Heart left ventricle (tissue), 16 donors: ENCODE results near the gene SH2D4B. TPM values are rescaled to one million over a fixed set of nuclear protein-coding genes. Genes with fewer than 3 reads are reported as not detected.

Experiments
- ATAC-seq, 4 donors: fragments of 200-7000 bp; cut with Tn5 transposase; one replicate each; pipeline ENCODE4 v1.9.1; 2020 to 2022; ENCODE audit warnings: moderate library complexity in 4 of 4, mild to moderate bottlenecking in 3 of 4, moderate number of reproducible peaks in 1 of 4
- DNase-seq, 5 donors: peaks; one replicate each; pipeline ENCODE4 v3.0.0-alpha.2; 2020
- H3K27ac ChIP-seq, 12 donors: fragments of 200-600 bp; sonication (generic) in 4 of 12; one replicate each; pipeline versions ENCODE4 v1.5.0 to v1.8.0; 2016 to 2022; ENCODE audit warnings: mild to moderate bottlenecking in 2 of 12
- H3K27me3 ChIP-seq, 9 donors: fragments of 200-600 bp; sonication (generic) in 2 of 9; one replicate each; pipeline versions ENCODE4 v1.5.1 to v1.8.0; 2016 to 2022; ENCODE audit warnings: mild to moderate bottlenecking in 3 of 9
- H3K36me3 ChIP-seq, 9 donors: fragments of 200-600 bp; sonication (generic) in 2 of 9; one replicate each; pipeline versions ENCODE4 v1.5.0 to v1.8.0; 2018 to 2022; ENCODE audit warnings: mild to moderate bottlenecking in 2 of 9
- H3K4me1 ChIP-seq, 12 donors: fragments of 200-600 bp; sonication (generic) in 4 of 12; one replicate each; pipeline versions ENCODE4 v1.5.0 to v1.8.0; 2016 to 2022; ENCODE audit warnings: mild to moderate bottlenecking in 3 of 12
- H3K4me3 ChIP-seq, 12 donors: fragments of 200-600 bp; sonication (generic) in 4 of 12; one replicate each; pipeline versions ENCODE4 v1.5.0 to v1.8.0; 2017 to 2022; ENCODE audit warnings: mild to moderate bottlenecking in 9 of 12, moderate library complexity in 4 of 12
- H3K9me3 ChIP-seq, 12 donors: fragments of 200-600 bp; sonication (generic) in 4 of 12; one replicate each; pipeline versions ENCODE4 v1.5.0 to v1.8.0; 2016 to 2022; ENCODE audit warnings: mild to moderate bottlenecking in 1 of 12
- CTCF ChIP-seq, 12 donors: fragments of 200-600 bp; sonication (generic) in 4 of 12; IDR thresholded peaks; one replicate each; pipeline versions ENCODE4 v1.5.0 to v1.8.0; 2018 to 2022; ENCODE audit warnings: antibody characterized with exemption in 12 of 12, mild to moderate bottlenecking in 5 of 12
- POLR2A ChIP-seq, 2 donors: fragments of 450-650 bp; IDR thresholded peaks; one replicate each; pipeline ENCODE4 v1.6.1; 2017; ENCODE audit warnings: antibody characterized with exemption in 2 of 2, mild to moderate bottlenecking in 2 of 2, moderate library complexity in 2 of 2
- WGBS, 4 donors: extraction: QIAGEN DNeasy Blood & Tissue Kit in 2 of 4; methylation state at CpG; one replicate each; pipeline versions ENCODE4 v1.1.5 to v1.1.7; 2013 to 2018; 5-methylcytosine and 5-hydroxymethylcytosine counted together
- intact Hi-C, 10 donors: fragments of 100-400 bp; cut with DNase I; formaldehyde crosslinking; loops; one replicate each; pipeline versions ENCODE4 v1.11.1 to v1.14.2; 2022
- long read RNA-seq, 3 donors: library from polyadenylated mRNA; unstranded; transcript quantifications; one replicate each; pipeline ENCODE4 v2.0.0, GENCODE V29; 2020 to 2021
- polyA plus RNA-seq, 2 donors: library from polyadenylated mRNA; stranded (reverse); fragments of 200-250 nt; gene quantifications; one replicate each; pipeline ENCODE4 v1.2.3, GENCODE V29; 2013
- total RNA-seq, 9 donors: library from RNA; depleted of rRNA in 2 of 9; stranded (reverse); fragments of >200 nt in 2 of 9; fragmentation: NEBNext Ultra II Directional in 3 of 9; extraction: Animal tissue kit (Norgen Biotek cat#: 25700) in 3 of 9; gene quantifications; one replicate each; pipeline versions ENCODE4 v1.1.0 to v1.2.4, GENCODE V29; 2016 to 2023
- donor health status: ischemic (EF 13 %, LVEDD 7.1; RV severe dilation, severe dysfunction).
- donor health status: healthy with polysubstance abuse.
- donor health status: DM: no; HTN: yes; CAD: no.
- donor health status: DM: no; HTN: no; CAD: no.
- donor health status: ischemic (EF 25% LVEDD 6.9; RV normal size, moderate dysfunction).
- donor health status: ischemic (EF 25% LVEDD 5.7; RV mildly dilated, moderate dysfunction).
- donor health status: healthy.
- donor health status: DM: yes; HTN: yes; CAD: no.
- donor health status: ischemic (EF 35%, LVEDD 5.7; RV mildly dilated, moderate dysfunction).
- donor health status: nonischemic (EF 11% LVEDD 7.7; RV severe dilation, severe dysfunction).
- donor health status: DM: yes; HTN: yes; CAD: no.
- donor health status: PGD.
- donor health status: ischemic (EF 29% LVEDD 5.4; RV normal size, mild dysfunction).
- donor health status: nonischemic (EF 23%, LVEDD 6.1; RV moderate dilation, normal function).

SH2D4B gene
- total RNA-seq = under 1 TPM in 1 of 9 donors, not detected in 8; 0.19 TPM
- polyA plus RNA-seq = not detected
- long read RNA-seq, donor 1 = 0 reads
- long read RNA-seq, donor 2 = 0 reads
- long read RNA-seq, donor 3 = 0 reads

GRCh38 chr10:80537736-80538480, at the start of gene SH2D4B:
Gene SH2D4B (plus strand): TSS chr10:80537902. CDS start chr10:80538332, 430 bp downstream.
- Histone ChIP-seq H3K9me3 (no peaks in the 10 kb centered on the region), H3K27me3 (no peaks in the 10 kb centered on the region), H3K27ac (peak within 1 kb of the TSS in 5 of 12 donors; percentile 54 to 87 (median 70)), H3K4me1 (peaks cover 0 to 36% (median 19%) of the 10 kb centered on the region in 12 donors), H3K4me3 (no peak within 1 kb of the TSS), H3K36me3 (no peaks in the 10 kb centered on the region)
- ATAC-seq = no peak
- WGBS, 4 donors = 89 to 96% (median 91%) methylated on average over 19 of the region's 19 CpGs
- no peak for TF ChIP-seq POLR2A (IDR thresholded peaks at IDR 0.05)
- no peak for TF ChIP-seq CTCF (IDR thresholded peaks at IDR 0.05)
- intact Hi-C loops = loop anchor here in 2 of 10 donors (5.0 kb wide), 1 partner anchor 44 kb away; no protein-coding TSS in a partner anchor
- no peak for DNase-seq

GRCh38 chr10:80488539-80489066, 49.1 kb upstream of the SH2D4B start:
- Histone ChIP-seq H3K4me3 (no peak overlapping the region), H3K27ac (peak overlapping the region in 2 of 12 donors; percentile 22 to 95), H3K4me1 (peaks cover 18 to 100% (median 66%) of the 10 kb centered on the region in 12 donors), H3K9me3 (no peaks in the 10 kb centered on the region), H3K36me3 (peaks cover 0 to 36% (median 26%) of the 10 kb centered on the region in 9 donors), H3K27me3 (no peaks in the 10 kb centered on the region)
- WGBS, 4 donors = 77 to 86% (median 83%) methylated on average over 6 of the region's 6 CpGs
- intact Hi-C loops = no loop called here
- no peak for DNase-seq
- TF ChIP-seq POLR2A (IDR thresholded peaks at IDR 0.05) = no peak
- TF ChIP-seq CTCF (IDR thresholded peaks at IDR 0.05) = no peak
- ATAC-seq = no peak

DNA sequence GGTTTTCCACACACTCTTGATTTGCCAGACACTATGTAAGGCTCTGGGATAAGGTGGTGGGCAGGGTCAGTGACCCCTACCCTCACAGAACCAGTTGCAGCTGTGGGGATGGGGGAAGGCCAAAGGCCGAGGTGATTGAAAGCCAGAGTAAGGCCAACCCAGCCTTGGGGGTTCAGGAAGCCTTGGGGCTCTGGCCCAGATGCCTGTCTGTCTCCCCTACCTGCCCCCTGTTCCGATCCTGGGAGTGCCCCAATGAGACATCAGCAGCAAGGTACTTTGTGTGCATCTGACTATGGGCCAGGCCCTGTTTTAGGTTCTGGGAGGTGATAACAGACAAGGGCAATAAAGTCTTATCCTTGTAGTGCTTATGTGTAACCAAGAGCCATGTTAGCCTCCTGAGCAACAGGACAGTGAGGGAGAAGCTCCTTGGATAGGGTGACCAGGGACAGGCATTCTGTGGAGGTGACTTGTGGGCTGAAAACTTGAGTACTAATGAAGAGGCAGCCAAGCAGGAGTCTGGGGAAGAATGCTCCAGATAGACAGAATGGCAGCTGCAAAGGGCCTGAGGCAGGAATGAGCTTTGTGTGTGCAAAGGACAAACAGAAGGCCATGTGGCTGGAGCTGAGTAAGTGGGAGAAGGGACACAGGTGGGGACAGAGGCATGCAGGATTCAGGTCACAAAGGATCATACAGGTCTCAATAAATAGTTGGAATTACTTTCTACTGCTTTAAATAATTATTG, 48.2 kb upstream of the SH2D4B start:
- Histone ChIP-seq H3K27ac (peak overlapping the region in 1 of 12 donors; percentile 95), H3K36me3 (peaks cover 0 to 36% (median 26%) of the 10 kb centered on the region in 9 donors), H3K27me3 (no peaks in the 10 kb centered on the region), H3K4me1 (peaks cover 22 to 100% (median 68%) of the 10 kb centered on the region in 12 donors), H3K4me3 (no peak overlapping the region), H3K9me3 (no peaks in the 10 kb centered on the region)
- ATAC-seq (no peak), DNase-seq (no peak)
- no peak for TF ChIP-seq POLR2A (IDR thresholded peaks at IDR 0.05)
- no peak for TF ChIP-seq CTCF (IDR thresholded peaks at IDR 0.05)
- 86 to 99% (median 95%) methylated on average over 1 to 2 of the region's 2 CpGs for WGBS, 4 donors
- intact Hi-C loops = no loop called here
